ENCODE results near the gene SLC34A1.

DNA sequence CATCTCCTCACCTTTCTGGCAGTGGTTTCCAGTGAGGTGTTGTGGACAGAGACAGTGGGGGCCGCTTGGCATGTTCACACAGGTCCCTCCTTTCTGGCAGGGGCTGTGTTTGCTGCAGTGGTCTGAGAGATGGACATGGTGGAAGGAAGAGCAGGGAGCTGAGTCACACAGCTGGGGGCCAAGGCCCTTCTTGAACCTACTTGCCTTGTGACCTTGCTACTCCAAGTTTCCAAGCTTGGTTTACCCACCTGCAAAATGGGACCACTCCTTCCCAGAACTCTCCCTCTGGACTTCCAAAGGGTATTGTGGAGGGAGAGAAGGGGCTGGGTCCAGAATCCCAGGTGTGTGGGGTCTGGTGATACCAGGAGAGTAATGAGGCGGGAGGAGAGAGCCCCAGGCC is 21.1 kb downstream of the SLC34A1 start:
- TF ChIP-seq, protein P1, sequence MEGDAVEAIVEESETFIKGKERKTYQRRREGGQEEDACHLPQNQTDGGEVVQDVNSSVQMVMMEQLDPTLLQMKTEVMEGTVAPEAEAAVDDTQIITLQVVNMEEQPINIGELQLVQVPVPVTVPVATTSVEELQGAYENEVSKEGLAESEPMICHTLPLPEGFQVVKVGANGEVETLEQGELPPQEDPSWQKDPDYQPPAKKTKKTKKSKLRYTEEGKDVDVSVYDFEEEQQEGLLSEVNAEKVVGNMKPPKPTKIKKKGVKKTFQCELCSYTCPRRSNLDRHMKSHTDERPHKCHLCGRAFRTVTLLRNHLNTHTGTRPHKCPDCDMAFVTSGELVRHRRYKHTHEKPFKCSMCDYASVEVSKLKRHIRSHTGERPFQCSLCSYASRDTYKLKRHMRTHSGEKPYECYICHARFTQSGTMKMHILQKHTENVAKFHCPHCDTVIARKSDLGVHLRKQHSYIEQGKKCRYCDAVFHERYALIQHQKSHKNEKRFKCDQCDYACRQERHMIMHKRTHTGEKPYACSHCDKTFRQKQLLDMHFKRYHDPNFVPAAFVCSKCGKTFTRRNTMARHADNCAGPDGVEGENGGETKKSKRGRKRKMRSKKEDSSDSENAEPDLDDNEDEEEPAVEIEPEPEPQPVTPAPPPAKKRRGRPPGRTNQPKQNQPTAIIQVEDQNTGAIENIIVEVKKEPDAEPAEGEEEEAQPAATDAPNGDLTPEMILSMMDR (IDR thresholded peaks at IDR 0.05; ENCODE audit: low read length), result no peak
- TF ChIP-seq EZH2phosphoT487 (IDR thresholded peaks at IDR 0.05; ENCODE audit: low read length), result no peak
- TF ChIP-seq EZH2 (optimal IDR thresholded peaks at IDR 0.05; ENCODE audit: low read depth, low read length), result no peak

Data from MM.1S (cell line).